BE2C (cell line): ENCODE data around the gene SNAPC2.

Experiments used
- DNase-seq: peaks from one replicate; pipeline ENCODE4 v3.0.0-alpha.2; 2020
- H3K27me3 ChIP-seq: fragments of 250-450 bp; sonication (Bioruptor Pico); 2 replicates; pipeline ENCODE4 v1.5.1; 2020; ENCODE audit warnings: mild to moderate bottlenecking
- H3K36me3 ChIP-seq: fragments of 250-450 bp; sonication (Bioruptor Pico); 2 replicates; pipeline ENCODE4 v1.5.1; 2020; ENCODE audit warnings: mild to moderate bottlenecking
- H3K4me1 ChIP-seq: fragments of 250-450 bp; sonication (Bioruptor Pico); 2 replicates; pipeline ENCODE4 v1.5.1; 2020
- H3K4me3 ChIP-seq: 2 replicates; pipeline ENCODE4 v1.5.1; 2011; ENCODE audit warnings: low read depth, low read length
- H3K9me3 ChIP-seq: fragments of 250-450 bp; sonication (Bioruptor Pico); 2 replicates; pipeline ENCODE4 v1.5.1; 2020
- TF ChIP-seq, protein P1 (sequence below): IDR thresholded peaks from 2 replicates; pipeline ENCODE4 v1.5.1; 2012; ENCODE audit warnings: mild to moderate bottlenecking, low read depth, low read length

Gene SNAPC2

DNA sequence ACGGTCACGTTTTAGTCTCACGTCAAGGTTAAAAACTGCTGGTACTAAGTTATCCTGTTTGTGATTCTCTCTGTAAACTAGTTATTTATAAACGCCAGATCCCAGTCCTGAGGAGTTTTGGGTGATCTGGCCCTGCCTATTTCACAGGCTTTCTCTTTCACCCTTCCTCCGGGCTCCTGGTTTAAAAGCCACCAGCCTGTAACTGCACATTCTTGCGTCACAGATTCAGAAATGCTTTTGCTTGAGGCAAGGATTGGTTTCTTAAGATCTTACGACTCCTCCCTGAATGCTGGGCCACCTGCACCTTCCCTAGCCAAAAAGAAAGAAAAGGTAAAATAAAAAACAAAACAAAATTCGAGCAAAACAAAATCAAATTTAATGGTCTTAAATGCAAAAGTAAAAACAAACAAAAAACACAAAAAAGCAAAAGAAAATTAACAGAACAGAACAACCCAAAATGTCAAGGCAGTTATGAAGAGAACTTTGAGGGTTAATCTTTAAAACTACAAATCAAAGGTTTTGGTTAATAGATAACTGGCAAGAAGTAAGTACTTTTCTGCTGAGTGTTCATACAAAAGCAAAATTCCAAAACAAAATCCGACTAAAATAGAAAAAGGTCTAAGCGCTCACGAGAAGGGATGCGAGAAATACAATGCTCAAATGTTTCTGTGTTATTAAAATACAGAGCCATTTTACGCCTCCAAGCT, 41.9 kb downstream of the SNAPC2 start:
- H3K4me3 ChIP-seq: no peak overlapping the region
- H3K27me3 ChIP-seq: no peaks in the 10 kb centered on the region
- TF ChIP-seq, protein P1, sequence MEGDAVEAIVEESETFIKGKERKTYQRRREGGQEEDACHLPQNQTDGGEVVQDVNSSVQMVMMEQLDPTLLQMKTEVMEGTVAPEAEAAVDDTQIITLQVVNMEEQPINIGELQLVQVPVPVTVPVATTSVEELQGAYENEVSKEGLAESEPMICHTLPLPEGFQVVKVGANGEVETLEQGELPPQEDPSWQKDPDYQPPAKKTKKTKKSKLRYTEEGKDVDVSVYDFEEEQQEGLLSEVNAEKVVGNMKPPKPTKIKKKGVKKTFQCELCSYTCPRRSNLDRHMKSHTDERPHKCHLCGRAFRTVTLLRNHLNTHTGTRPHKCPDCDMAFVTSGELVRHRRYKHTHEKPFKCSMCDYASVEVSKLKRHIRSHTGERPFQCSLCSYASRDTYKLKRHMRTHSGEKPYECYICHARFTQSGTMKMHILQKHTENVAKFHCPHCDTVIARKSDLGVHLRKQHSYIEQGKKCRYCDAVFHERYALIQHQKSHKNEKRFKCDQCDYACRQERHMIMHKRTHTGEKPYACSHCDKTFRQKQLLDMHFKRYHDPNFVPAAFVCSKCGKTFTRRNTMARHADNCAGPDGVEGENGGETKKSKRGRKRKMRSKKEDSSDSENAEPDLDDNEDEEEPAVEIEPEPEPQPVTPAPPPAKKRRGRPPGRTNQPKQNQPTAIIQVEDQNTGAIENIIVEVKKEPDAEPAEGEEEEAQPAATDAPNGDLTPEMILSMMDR: no peak
- H3K36me3 ChIP-seq: peaks cover 49% of the 10 kb centered on the region
- H3K9me3 ChIP-seq: no peaks in the 10 kb centered on the region
- no peak for DNase-seq
- H3K4me1 ChIP-seq: no peaks in the 10 kb centered on the region

DNA sequence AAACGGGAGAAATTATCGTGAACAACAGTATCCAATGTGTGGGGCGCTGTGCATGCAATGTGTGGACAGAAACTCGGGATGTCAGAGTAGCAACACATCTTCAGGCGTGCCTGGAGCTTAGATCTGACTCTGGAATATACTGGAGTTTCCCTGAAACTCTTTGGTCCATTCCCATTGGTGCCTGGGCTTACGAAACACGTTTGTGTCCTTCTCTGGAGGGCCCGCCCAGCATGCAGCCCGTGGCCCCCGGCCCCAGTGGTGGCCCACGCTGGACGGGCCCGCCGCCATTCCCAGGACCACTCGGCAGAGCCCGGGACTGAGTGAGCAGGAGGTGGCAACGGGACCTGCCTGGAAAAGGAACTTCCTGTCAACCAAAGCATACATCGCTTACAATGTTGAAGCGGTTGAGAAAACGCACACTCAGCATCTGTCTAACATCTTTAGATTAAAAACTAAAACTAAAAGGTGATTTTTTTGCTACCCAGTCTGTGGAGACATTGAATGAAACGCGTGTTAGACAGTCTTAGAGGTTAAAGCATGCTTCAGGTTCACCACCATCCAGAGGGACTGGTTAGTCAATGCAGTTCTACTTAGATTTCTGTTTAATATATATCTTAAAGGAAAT, 42.6 kb downstream of the SNAPC2 start:
- TF ChIP-seq, protein P1: no peak
- Histone ChIP-seq H3K36me3 (peaks cover 56% of the 10 kb centered on the region), H3K27me3 (no peaks in the 10 kb centered on the region), H3K9me3 (no peaks in the 10 kb centered on the region), H3K4me3 (no peak overlapping the region), H3K4me1 (no peaks in the 10 kb centered on the region)
- DNase-seq: no peak

DNA sequence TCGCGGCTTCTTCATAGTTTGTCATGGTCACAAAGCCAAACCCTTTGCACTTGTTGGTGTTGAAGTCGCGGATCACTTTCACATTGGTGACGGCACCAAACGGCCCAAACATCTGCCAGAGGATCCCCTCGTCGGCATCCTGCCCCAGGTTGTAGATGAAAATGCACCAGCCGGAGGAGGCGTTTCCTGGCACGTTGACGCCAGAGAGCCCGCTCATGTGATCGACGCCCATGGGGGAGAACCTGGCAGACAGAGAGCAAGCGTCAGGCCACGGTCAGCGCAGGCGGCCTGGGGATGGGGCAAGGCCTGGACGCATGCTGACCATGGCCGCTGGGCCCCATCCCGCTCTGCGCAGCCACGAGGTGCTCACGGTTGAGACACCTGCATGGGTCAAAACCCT, 43.4 kb downstream of the SNAPC2 start:
- Histone ChIP-seq H3K9me3 (no peaks in the 10 kb centered on the region), H3K4me1 (no peaks in the 10 kb centered on the region), H3K27me3 (no peaks in the 10 kb centered on the region), H3K4me3 (no peak overlapping the region), H3K36me3 (peaks cover 52% of the 10 kb centered on the region)
- no peak for DNase-seq
- TF ChIP-seq, protein P1: no peak

DNA sequence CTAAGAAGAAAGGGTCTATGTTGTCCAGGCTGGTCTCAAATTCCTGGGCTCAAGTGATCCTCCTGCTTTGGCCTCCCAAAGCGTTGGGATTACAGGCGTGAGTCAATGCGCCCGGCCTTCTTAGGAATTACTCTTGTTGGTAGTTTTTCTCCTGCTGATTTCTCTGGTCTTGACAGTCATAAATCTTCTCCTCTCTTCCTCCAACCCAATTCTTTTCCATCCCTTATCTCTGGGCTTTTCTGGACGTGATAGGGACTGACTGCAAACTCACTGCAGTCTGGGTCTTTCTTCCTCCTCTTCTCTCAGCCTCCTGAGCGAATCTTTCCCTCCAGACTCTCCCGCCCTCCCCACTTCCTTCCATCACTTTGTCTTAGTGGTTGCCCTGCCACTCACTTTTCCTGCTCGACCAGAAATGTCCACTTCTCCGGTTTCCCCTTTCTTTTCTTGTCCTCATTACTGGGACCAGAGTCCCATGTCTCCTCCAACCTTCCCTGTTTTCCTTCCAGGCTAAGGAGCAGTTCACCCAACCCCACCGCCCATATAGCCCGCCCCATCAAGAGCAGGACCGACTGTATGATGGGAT, 45.2 kb downstream of the SNAPC2 start:
- Histone ChIP-seq H3K4me3 (no peak overlapping the region), H3K27me3 (no peaks in the 10 kb centered on the region), H3K36me3 (peaks cover 65% of the 10 kb centered on the region), H3K4me1 (no peaks in the 10 kb centered on the region), H3K9me3 (no peaks in the 10 kb centered on the region)
- no peak for DNase-seq
- TF ChIP-seq, protein P1: no peak

DNA sequence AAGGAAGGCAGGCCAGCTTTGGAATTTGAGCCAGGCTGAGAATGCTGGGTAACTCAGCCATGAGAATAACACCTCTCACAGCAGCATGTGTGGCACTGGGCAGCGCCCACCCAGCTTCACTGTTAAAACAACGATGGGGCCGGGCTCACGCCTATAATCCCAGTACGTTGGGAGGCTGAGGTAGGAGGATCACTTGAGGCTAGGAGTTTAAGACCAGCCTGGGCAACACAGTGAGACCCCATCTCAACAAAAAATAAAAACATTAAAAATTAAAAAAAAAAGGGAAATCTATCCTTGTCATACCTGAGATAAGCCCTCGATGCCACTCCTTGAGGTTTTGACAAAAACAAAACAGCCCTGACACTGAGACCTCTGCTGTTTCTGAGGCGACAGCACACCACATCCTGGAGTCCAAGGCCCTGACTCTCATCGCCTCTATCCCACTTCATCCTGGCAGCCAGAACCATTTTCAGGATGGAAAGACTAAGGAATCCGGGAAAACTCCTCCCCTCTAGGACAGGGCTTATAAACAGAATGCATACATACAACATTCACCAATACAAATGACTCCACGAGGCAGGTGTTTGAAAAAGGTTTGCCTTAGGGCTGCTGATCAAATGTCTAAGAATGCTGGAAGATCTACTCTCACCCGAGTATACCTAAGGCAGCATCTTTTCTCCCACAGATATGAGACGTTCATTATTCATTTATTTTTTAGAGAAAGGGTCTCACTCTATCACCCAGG, 46.0 kb downstream of the SNAPC2 start:
- TF ChIP-seq, protein P1: no peak
- Histone ChIP-seq H3K4me3 (no peak overlapping the region), H3K9me3 (no peaks in the 10 kb centered on the region), H3K4me1 (no peaks in the 10 kb centered on the region), H3K36me3 (peaks cover 66% of the 10 kb centered on the region), H3K27me3 (no peaks in the 10 kb centered on the region)
- no peak for DNase-seq
